ENCODE results near the gene CACNA2D2. TPM values are rescaled to one million over a fixed set of nuclear protein-coding genes. Genes with fewer than 3 reads are reported as not detected.
A peak's percentile ranks its signal among the peaks of the same experiment; 100 is the strongest.

The CACNA2D2 gene
- total and polyA plus RNA-seq, 9 donors, result 0.95 to 8.6 (median 3.8) TPM

GRCh38 chr3:50364573-50365079 is 138.8 kb downstream of the CACNA2D2 start:
- Histone ChIP-seq H3K9me3 (no peaks in the 10 kb centered on the region), H3K4me1 (ENCODE audit: insufficient read depth) (peaks cover 9% of the 10 kb centered on the region), H3K27ac (peak overlapping the region in 1 of 2 donors; percentile 61), H3K27me3 (no peaks in the 10 kb centered on the region), H3K4me3 (peak overlapping the region; percentile 66), H3K36me3 (no peaks in the 10 kb centered on the region)
- intact Hi-C loops (cut with DNase I), result loop anchor here in 1 of 4 donors (10.0 kb wide), 1 partner anchor 1140 kb away; the partner anchor contains the start of gene DCAF1
- no peak for DNase-seq
- TF ChIP-seq POLR2A (IDR thresholded peaks at IDR 0.05) (no peak), EP300 (IDR thresholded peaks at IDR 0.05) (no peak), CTCF (IDR thresholded peaks at IDR 0.05) (no peak)
- 3 to 7% (median 6%) methylated on average over 32 to 48 of the region's 48 CpGs for WGBS, 3 donors

- H3K27ac ChIP-seq, result no peak overlapping the region
- TF ChIP-seq POLR2A (IDR thresholded peaks at IDR 0.05) (no peak), EP300 (IDR thresholded peaks at IDR 0.05) (no peak), CTCF (IDR thresholded peaks at IDR 0.05) (no peak)
- WGBS, 3 donors, result 12 to 16% (median 14%) methylated on average over 8 of the region's 8 CpGs
- peaks cover 24% of the 10 kb centered on the region for H3K4me1 ChIP-seq (ENCODE audit: insufficient read depth)
- H3K36me3 ChIP-seq, result no peaks in the 10 kb centered on the region
- H3K9me3 ChIP-seq, result no peaks in the 10 kb centered on the region
- H3K4me3 ChIP-seq, result no peak overlapping the region
- H3K27me3 ChIP-seq, result no peaks in the 10 kb centered on the region
- intact Hi-C loops (cut with DNase I), result loop anchor here in 2 of 4 donors (10.0 kb wide), 2 partner anchors 245 to 1145 kb away; partner anchors contain the start of gene DCAF1 (in 1 of the 2)
- no peak for DNase-seq
Observed at GRCh38 chr3:50359760-50360110, 143.7 kb downstream of the CACNA2D2 start.

GRCh38 chr3:50358911-50359759 is 144.3 kb downstream of the CACNA2D2 start, which contains the start of gene TMEM115:
Gene TMEM115, minus strand, starts transcription at chr3:50359521. Its CDS starts 458 bp downstream, at chr3:50359063.
- WGBS, 3 donors, result 0 to 1% (median 0%) methylated on average over 54 to 64 of the region's 64 CpGs
- Histone ChIP-seq H3K27me3 (no peaks in the 10 kb centered on the region), H3K36me3 (no peaks in the 10 kb centered on the region)

More at GRCh38 chr3:50358911-50359759, 144.3 kb downstream of the CACNA2D2 start, which contains the start of gene TMEM115:
- peak within 1 kb of the TSS; percentile 98 for H3K4me3 ChIP-seq
- TF ChIP-seq EP300 (IDR thresholded peaks at IDR 0.05), result no peak
- TF ChIP-seq CTCF (IDR thresholded peaks at IDR 0.05), result no peak
- TF ChIP-seq POLR2A (IDR thresholded peaks at IDR 0.05), result peak; percentile 71
- H3K27ac ChIP-seq, result peak within 1 kb of the TSS; percentile 84 to 90
- peaks cover 20% of the 10 kb centered on the region for H3K4me1 ChIP-seq (ENCODE audit: insufficient read depth)
- no peaks in the 10 kb centered on the region for H3K9me3 ChIP-seq
- intact Hi-C loops (cut with DNase I), result loop anchor here in 1 of 4 donors (10.0 kb wide), 1 partner anchor 246 kb away; no protein-coding TSS in a partner anchor
- peak; percentile 94 to 97 (median 96) for DNase-seq
